Amniotic epithelial cell (primary cell): ENCODE measurements around the gene PUM1.

Experiments
- DNase-seq: peaks from one replicate; pipeline ENCODE4 v3.0.0-alpha.2; 2010; ENCODE audit warnings: low read depth

The PUM1 gene

DNA sequence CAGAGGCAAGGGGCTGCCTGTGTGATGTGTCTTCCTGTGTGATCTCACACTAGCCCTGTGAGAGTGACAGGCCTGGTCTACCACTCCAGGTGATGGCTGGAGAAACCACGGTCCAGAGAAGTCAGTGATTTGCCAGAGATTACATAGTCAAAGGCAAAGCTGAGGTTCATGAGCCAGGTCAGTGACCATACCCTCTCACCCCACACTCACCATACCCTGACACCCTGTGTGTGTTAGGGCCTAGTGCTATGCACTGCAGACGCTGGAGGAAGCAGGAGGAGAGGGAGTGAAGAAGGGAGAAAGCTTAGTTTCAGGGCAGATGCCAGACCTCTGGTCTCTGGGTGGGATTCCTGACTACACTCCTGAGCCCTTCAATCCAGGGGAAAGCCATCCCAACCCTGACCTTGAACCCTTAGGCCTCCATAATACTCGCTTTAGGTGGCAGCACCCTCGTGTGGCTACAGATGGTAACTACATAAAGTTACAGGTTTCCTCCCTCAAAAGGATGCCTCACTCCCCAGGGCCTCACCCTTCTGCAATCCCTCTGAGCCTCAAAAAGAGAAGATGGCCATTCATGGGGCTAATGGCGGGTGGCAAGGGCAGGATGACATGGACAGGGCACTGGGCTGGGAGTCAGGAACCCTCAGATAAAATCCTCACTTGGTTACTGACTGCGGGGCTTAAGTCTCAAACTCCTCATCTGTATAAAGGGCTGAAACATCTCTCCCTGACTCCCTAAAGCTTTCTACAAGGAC lies 136.2 kb downstream of the PUM1 start:
- peak; percentile 44 for DNase-seq

DNA sequence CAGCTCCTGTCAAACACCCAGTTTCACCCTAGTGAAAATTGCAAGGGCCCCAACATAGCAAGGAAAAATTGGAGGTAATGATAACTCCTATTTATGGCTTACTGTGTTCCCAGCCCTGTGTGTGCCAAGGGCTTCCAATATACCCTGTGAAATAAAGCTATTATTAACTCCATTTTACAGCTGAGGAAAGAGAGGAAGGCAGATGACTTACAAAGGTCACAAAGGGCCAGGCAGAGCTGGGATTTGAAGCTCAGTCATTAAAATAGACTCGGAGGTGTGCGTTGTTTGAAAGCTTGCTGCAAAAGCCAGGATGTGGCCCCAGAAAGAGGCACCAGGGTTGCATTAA lies 136.8 kb downstream of the PUM1 start:
- no peak for DNase-seq

- DNase-seq, result no peak
Measured at GRCh38 chr1:30928171-30928570, 137.3 kb downstream of the PUM1 start.

DNA sequence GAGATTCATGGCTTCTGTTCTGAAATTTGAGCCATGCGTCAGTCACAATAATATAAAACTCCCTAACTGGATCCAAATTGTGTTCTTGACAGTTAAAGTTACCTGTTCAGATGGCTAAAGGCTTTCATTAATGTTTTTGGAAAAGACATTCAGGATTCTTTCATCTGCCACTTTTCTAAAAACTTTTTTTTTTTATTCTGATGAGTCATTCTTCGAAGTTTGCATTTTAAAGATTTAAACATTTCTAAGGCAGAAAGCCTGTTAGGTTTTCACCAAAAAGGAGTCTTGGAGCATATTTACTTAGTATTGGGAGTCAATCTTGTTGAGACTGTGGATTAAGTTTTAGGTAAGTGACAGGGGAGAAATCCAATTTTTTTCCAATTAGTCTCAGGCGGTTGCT lies 138.1 kb downstream of the PUM1 start:
- DNase-seq, result no peak

DNA sequence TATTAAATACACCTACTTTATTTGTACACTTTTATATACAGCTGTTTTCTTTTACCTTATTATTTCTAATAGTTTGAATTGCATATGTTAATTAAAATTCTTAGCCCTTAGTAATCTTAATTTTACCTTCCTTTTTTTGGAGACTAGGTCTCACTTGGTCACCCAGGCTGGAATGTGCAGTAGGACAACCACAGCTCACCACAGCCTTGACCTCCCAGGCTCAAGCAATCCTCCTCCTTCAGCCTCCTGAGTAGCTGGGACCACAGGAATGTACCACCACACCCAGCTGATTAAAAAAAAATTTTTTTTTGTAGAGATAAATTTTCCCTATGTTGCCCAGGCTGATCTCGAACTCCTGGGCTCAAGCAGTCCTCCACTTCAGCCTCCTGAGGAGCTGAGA lies 141.9 kb downstream of the PUM1 start:
- DNase-seq, result peak; percentile 48

DNA sequence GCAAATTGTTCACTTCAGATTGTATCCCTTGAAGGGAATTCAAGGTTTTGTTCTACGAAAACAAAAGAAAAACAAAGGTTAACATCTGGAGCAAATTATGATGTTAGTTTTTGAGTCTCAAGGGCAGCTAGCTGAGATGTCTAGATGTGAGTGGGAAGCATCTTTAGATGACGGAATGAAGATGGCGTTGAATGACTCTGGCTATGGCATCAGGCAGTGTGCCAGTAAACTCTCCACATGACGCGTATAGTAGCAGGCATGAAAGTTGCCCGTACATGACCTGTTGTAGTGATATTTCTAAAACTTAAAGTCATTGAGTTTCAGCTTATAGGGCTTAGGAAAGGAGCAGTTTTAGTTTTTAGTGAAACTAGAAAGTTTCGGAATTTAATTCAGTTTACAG lies 144.7 kb downstream of the PUM1 start:
- DNase-seq, result no peak

- DNase-seq, result peak; percentile 78
Measured at GRCh38 chr1:30919025-30919881, 146.3 kb downstream of the PUM1 start.

GRCh38 chr1:30916296-30916695 lies 149.2 kb downstream of the PUM1 start:
- DNase-seq, result no peak

DNA sequence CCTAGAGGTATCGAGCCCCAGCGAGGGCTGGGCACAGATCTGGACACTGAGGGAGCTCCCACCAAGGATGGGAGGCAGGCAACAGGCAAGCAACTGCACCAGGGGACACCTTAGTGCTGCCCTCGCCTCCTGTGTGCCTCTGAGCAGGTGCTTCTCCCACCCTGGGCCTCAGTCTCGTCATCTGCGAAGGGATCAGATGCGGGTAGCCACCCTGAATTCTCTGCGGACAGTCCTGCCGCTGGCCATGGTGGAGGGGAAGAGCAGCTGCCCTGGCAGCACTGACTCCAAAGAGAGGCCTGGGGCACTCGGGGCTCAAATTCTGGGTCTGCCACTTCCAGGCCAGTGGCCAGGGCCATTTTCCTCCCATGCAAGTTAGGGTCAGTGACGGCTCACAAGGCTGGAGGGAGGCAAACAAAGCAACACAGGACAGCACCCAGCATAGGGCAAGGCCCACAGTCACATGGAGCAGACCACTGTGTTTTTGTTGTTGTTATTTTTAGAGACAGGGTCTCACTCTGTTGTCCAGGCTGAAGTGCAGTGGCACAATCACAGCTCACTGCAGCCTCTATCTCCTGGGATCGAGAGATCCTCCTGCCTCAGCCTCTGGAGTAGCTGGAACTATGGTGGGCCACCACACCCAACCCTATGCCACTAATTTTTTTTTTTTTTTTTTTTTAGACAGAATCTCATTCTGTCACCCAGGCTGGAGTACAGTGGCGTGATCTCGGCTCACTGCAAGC lies 149.9 kb downstream of the PUM1 start:
- DNase-seq, result no peak

- DNase-seq, result no peak
Measured at GRCh38 chr1:30914931-30915330, 150.6 kb downstream of the PUM1 start.

- DNase-seq, result no peak
Measured at GRCh38 chr1:30914587-30914922, 151.0 kb downstream of the PUM1 start.

DNA sequence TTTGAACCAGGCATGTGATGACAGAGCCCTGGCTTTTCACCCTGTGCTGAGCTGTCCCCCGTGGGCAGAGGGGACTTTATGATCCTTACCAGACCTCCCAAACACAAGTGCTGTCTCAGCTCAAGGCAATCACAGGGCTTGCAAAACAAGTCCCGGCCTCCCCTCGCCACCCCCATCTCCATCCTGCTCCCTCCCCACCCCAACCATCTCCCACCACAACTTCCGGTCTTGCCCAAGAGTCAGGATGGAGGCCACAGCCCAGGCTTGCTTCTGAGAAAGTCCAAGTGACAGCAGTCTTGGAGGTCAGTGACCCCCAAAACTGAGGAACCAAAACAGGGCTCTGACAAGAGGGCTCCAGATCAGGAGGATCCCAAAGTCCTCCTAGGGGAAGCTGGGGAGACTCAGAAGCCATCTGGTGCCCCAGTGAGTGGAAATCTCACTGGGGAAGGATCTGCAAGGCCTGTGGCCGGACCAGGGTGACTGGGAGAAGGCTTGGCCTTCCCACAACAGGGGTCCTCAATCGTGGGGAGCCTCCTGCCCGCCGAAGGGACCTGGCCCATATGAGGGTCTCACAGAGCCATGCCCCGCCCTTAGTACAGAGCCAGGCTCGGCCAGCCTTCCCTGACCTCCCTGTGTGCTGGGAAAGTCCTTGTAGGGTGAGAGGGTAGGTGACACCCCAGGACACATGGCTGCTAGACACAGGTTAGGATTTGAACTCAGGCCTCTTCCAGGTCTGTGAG lies 152.4 kb downstream of the PUM1 start:
- DNase-seq, result peak; percentile 61

- no peak for DNase-seq
Measured at GRCh38 chr1:30912224-30912623, 153.3 kb downstream of the PUM1 start.

DNA sequence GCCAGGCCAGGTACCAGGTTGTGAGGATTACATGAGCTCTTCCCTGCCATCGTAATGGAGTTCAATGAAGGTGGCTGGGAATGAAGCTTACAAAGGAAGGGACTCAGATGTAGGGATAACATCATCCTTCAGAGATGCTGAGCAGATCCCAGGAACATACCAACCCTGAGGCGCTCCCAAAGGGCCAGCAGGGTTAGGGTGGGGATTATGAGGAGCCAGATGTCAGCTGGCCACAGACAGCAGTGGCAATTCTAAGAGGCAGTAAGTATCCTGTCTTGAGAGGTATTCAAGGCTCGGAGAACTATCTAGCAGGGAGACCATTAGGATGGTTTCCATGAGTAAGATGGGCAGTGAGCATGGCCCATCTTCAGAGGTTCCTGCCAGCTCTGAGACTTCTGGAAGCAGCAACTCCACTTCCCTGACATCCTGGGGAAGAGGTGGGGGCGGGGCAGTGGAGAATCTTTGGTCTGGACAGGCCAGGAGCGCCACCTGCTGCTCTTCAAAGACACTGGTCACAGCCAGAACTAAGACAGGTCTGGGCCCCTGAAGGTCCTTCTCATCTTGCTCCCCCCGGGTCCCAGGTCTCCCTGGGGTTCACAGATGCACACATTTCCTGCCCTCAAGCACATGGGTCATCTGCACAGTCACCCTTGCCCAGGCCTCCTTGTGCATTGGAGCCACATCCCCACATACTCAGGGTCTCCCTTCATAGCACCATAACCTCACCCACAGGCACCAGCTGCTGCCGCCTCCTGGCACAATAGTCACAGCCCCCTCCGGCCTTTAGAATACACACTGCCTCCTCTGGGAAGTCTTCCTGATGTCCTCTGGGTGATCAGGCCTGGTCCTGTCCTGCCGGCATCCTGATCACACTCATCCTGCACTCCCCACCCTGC lies 154.2 kb downstream of the PUM1 start:
- peak; percentile 73 for DNase-seq

DNA sequence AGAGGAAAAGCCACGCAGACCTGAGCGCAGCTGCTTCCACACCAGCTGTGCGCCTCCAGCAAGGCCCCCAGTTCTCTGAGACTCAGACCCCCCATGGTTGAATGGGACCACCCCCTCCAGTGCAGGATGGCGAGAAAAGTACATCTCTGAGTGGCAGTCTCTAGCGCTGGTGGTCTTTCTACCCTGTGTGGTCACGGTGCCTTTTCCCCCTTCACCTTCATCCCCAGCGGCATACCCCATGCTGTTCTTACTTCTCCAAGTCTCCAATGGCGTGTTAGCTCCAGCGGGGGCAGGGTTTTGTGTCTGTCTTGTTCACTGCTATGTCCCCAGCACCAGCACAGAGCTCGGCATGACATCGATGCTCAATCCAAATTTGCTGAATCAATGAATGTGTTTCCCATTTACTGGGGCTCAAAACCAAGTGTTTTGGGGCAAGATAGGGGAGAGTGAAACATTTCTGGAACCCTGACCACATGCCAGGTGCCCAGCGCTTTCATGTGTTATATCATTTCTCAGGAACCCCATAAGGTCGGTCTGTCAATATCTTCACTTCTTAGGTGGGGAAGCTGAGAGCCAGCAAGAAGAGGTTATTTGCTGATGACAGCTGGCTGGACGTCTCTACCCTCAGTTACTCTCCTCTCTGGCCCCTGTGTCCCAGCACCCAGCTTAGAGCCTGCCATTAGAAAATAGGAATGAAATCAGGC lies 156.0 kb downstream of the PUM1 start:
- DNase-seq, result no peak

GRCh38 chr1:30908696-30909364 lies 156.7 kb downstream of the PUM1 start, which contains the start of gene SDC3:
SDC3 (minus strand) TSS chr1:30908758; CDS start chr1:30908586, 172 bp downstream.
- DNase-seq, result no peak

DNA sequence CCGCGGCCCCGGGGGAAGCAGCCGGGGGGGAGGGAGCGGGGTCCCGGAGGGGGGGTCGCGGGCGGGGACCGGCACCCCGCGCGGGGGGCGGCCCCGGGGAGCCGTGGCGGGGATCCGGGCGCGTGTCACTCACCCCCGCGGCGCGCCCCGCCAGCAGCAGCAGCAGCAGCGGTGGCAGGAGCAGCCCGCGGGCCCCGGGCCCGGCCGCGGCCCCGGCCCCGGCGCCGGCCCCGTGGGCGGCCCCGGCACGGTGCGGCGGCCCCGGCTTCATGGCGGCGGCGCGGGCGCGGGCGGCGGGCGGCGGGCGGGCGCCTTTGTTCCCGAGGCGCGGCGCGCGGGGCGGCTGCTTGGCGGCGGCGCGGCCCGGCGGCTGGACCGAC lies 157.2 kb downstream of the PUM1 start:
- no peak for DNase-seq

GRCh38 chr1:30907481-30908315 lies 157.8 kb downstream of the PUM1 start:
- no peak for DNase-seq
